H1 (cell line): ENCODE data around the gene PIAS3. TPM values are rescaled to one million over a fixed set of nuclear protein-coding genes. Genes with fewer than 3 reads are reported as not detected.

Source experiments
- CTCF ChIA-PET: fragments of 300-600 bp; sonication (Branson Sonifier 250); formaldehyde crosslinking; loops from one replicate; lab custom pipeline; 2021; ENCODE audit not compliant: partially characterized antibody; lab: Charles Lee
- POLR2A ChIA-PET: fragments of 300-600 bp; sonication (Branson Sonifier 250); formaldehyde crosslinking; loops from one replicate; lab custom pipeline; 2021; ENCODE audit warnings: inconsistent platforms; ENCODE audit not compliant: partially characterized antibody; lab: Charles Lee
- DNase-seq, 2 experiments: peaks; one replicate each; pipeline versions ENCODE4 v3.0.0 to v3.0.0-alpha.2; 2010 to 2022; ENCODE audit warnings: low spot score in 2 of 2, low read depth in 1 of 2, mixed read lengths in 1 of 2
- FAIRE-seq: peaks from 2 replicates; lab custom pipeline; 2011; peaks lifted over from hg19 to GRCh38; lab: Jason Lieb, UNC
- H2AFZ ChIP-seq: 2 replicates; pipeline ENCODE4 v1.8.1; 2012; ENCODE audit warnings: low read length, inconsistent platforms
- H2AK5ac ChIP-seq: 2 replicates; pipeline ENCODE4 v1.6.1; 2013; ENCODE audit warnings: low read depth, low read length
- H2BK120ac ChIP-seq: replicated peaks from 2 replicates; pipeline ENCODE3; 2013; ENCODE audit warnings: low read depth, low read length, inconsistent platforms
- H2BK12ac ChIP-seq: 2 replicates; pipeline ENCODE4 v1.6.1; 2013; ENCODE audit warnings: low read depth, low read length
- H2BK15ac ChIP-seq: 2 replicates; pipeline ENCODE4 v1.6.1; 2013; ENCODE audit warnings: low read length
- H2BK20ac ChIP-seq: 2 replicates; pipeline ENCODE4 v1.6.1; 2013; ENCODE audit warnings: low read length
- H2BK5ac ChIP-seq: 2 replicates; pipeline ENCODE4 v1.6.1; 2013; ENCODE audit warnings: low read depth, low read length
- H3K14ac ChIP-seq: 2 replicates; pipeline ENCODE4 v1.6.1; 2013; ENCODE audit warnings: inconsistent platforms; ENCODE audit not compliant: insufficient read length
- H3K18ac ChIP-seq: 2 replicates; pipeline ENCODE4 v1.6.1; 2013; ENCODE audit warnings: low read length; ENCODE audit errors: extremely low read depth
- H3K23ac ChIP-seq: 2 replicates; pipeline ENCODE4 v1.6.1; 2013; ENCODE audit warnings: inconsistent platforms; ENCODE audit not compliant: insufficient read length
- H3K23me2 ChIP-seq: 2 replicates; pipeline ENCODE4 v1.6.1; 2013; ENCODE audit warnings: low read depth, low read length
- H3K27ac ChIP-seq: 2 replicates; pipeline ENCODE4 v1.6.1; 2011; ENCODE audit warnings: low read depth, low read length, inconsistent platforms
- H3K27me3 ChIP-seq, 4 experiments: replicated peaks in 1 of 4; 1 replicate in 1 of 4; 2 replicates in 3 of 4; pipeline versions ENCODE4 v1.6.1 to v1.8.1; 2011 to 2013; ENCODE audit warnings: low read length in 3 of 4, mild to moderate bottlenecking in 3 of 4, inconsistent platforms in 2 of 4, mixed read lengths in 2 of 4, moderate library complexity in 1 of 4; ENCODE audit not compliant: control insufficient read depth in 3 of 4, insufficient read depth in 3 of 4; ENCODE audit errors: extremely low read depth in 1 of 4
- H3K36me3 ChIP-seq, 4 experiments: 2 replicates each; pipeline versions ENCODE4 v1.6.1 to v1.8.1; 2011 to 2013; ENCODE audit warnings: mild to moderate bottlenecking in 4 of 4, low read length in 3 of 4, moderate library complexity in 2 of 4, control low read depth in 1 of 4, inconsistent platforms in 1 of 4; ENCODE audit not compliant: insufficient read depth in 4 of 4, control insufficient read depth in 2 of 4
- H3K4ac ChIP-seq: replicated peaks from 2 replicates; pipeline ENCODE3; 2013; ENCODE audit warnings: low read length, low read depth, mixed read lengths, inconsistent platforms; ENCODE audit not compliant: insufficient read length
- H3K4me1 ChIP-seq, 4 experiments: replicated peaks in 1 of 4; 1 replicate in 1 of 4; 2 replicates in 3 of 4; pipeline versions ENCODE4 v1.6.1 to v1.8.1; 2011 to 2013; ENCODE audit warnings: low read length in 3 of 4, inconsistent platforms in 2 of 4, mixed read lengths in 1 of 4; ENCODE audit not compliant: insufficient read depth in 4 of 4, control insufficient read depth in 3 of 4
- H3K4me2 ChIP-seq, 2 experiments: 2 replicates each; pipeline versions ENCODE4 v1.6.1 to v1.8.1; 2011 to 2013; ENCODE audit warnings: low read depth in 2 of 2, low read length in 2 of 2, control low read depth in 1 of 2, inconsistent platforms in 1 of 2, mild to moderate bottlenecking in 1 of 2; ENCODE audit not compliant: insufficient read depth in 1 of 2
- H3K4me3 ChIP-seq, 4 experiments: fragments of 200-600, 300-600 bp in 1 of 4; sonication (generic), shearing (Covaris generic), sonication (Bioruptor Twin) in 1 of 4; 2 replicates each; pipeline versions ENCODE4 v1.5.1 to v1.8.1; 2011 to 2016; ENCODE audit warnings: low read length in 4 of 4, low read depth in 3 of 4, control low read depth in 2 of 4, inconsistent platforms in 2 of 4, mild to moderate bottlenecking in 2 of 4, mixed read lengths in 1 of 4, moderate library complexity in 1 of 4; ENCODE audit not compliant: insufficient read depth in 2 of 4; ENCODE audit errors: extremely low read depth in 1 of 4
- H3K56ac ChIP-seq: replicated peaks from 2 replicates; pipeline ENCODE3; 2013; ENCODE audit warnings: low read depth, mild to moderate bottlenecking, mixed read lengths, low read length, inconsistent platforms; ENCODE audit not compliant: insufficient read length
- H3K79me1 ChIP-seq: 2 replicates; pipeline ENCODE4 v1.6.1; 2013; ENCODE audit warnings: low read depth, low read length, control low read depth
- H3K79me2 ChIP-seq, 2 experiments: 2 replicates each; pipeline versions ENCODE4 v1.6.1 to v1.8.1; 2012 to 2013; ENCODE audit warnings: low read length in 2 of 2, mild to moderate bottlenecking in 2 of 2, inconsistent platforms in 1 of 2; ENCODE audit not compliant: insufficient read depth in 2 of 2, control insufficient read depth in 1 of 2
- H3K9ac ChIP-seq, 4 experiments: replicated peaks in 1 of 4; 1 replicate in 1 of 4; 2 replicates in 3 of 4; pipeline versions ENCODE4 v1.6.1 to v1.8.1; 2011 to 2013; ENCODE audit warnings: low read depth in 3 of 4, low read length in 3 of 4, control low read depth in 2 of 4, mild to moderate bottlenecking in 2 of 4, moderate library complexity in 2 of 4, inconsistent platforms in 1 of 4; ENCODE audit errors: extremely low read depth in 1 of 4
- H3K9me3 ChIP-seq, 2 experiments: 2 replicates each; pipeline versions ENCODE4 v1.6.1 to v1.8.1; 2012 to 2013; ENCODE audit warnings: mild to moderate bottlenecking in 2 of 2, moderate library complexity in 2 of 2, control low read depth in 1 of 2, inconsistent platforms in 1 of 2, low read depth in 1 of 2, low read length in 1 of 2, mixed read lengths in 1 of 2; ENCODE audit not compliant: insufficient read depth in 2 of 2
- H4K20me1 ChIP-seq, 2 experiments: replicated peaks in 1 of 2; 2 replicates each; pipeline versions ENCODE3 to v1.8.1; 2011 to 2013; ENCODE audit warnings: inconsistent platforms in 2 of 2, low read length in 2 of 2, mild to moderate bottlenecking in 1 of 2; ENCODE audit not compliant: insufficient read depth in 2 of 2, control insufficient read depth in 1 of 2
- H4K5ac ChIP-seq: 2 replicates; pipeline ENCODE4 v1.6.1; 2013; ENCODE audit warnings: low read length, low read depth, mixed read lengths, inconsistent platforms; ENCODE audit not compliant: insufficient read length
- H4K8ac ChIP-seq: 2 replicates; pipeline ENCODE4 v1.8.0; 2013; ENCODE audit warnings: mild to moderate bottlenecking, moderate library complexity, low read length, inconsistent platforms; ENCODE audit not compliant: insufficient read depth; ENCODE audit errors: extremely low read depth
- H4K91ac ChIP-seq: replicated peaks from 2 replicates; pipeline ENCODE3; 2013; ENCODE audit warnings: low read length, mixed read lengths, inconsistent platforms; ENCODE audit not compliant: insufficient read length
- MAFK ChIP-seq: IDR thresholded peaks from 2 replicates; pipeline ENCODE4 v1.6.1; 2012; ENCODE audit warnings: low read depth, mild to moderate bottlenecking, improper control_type of control experiment, low read length
- SP2 ChIP-seq: IDR thresholded peaks from 2 replicates; pipeline ENCODE4 v1.6.1; 2012; ENCODE audit warnings: mild to moderate bottlenecking, low read length, inconsistent platforms
- WGBS, 2 experiments: shearing (Covaris generic) in 1 of 2; methylation state at CpG; one replicate each; pipeline versions ENCODE4 v1.1.6 to v1.1.7; 2013 to 2015; ENCODE audit warnings: low lambda C conversion rate in 2 of 2, mixed read lengths in 2 of 2, inconsistent platforms in 1 of 2, low coverage in 1 of 2, missing lambda C conversion rate in 1 of 2; ENCODE audit not compliant: insufficient replicate concordance in 2 of 2, insufficient coverage in 1 of 2, insufficient read length in 1 of 2; ENCODE audit errors: extremely low coverage in 1 of 2, missing lambda C conversion rate in 1 of 2; 5-methylcytosine and 5-hydroxymethylcytosine counted together
- polyA plus RNA-seq, 7 experiments: library from polyadenylated mRNA; depleted of rRNA in 3 of 7; stranded (reverse) in 5 of 7; unstranded in 2 of 7; fragments of >200 nt in 5 of 7; fragments of 200-250 nt in 2 of 7; gene quantifications; 1 replicate in 5 of 7; 2 replicates in 1 of 7; 4 replicates in 1 of 7; pipeline versions ENCODE4 v1.2.1 to v1.2.3, GENCODE V29; 2011 to 2013; ENCODE audit warnings: missing spikeins in 2 of 7, mixed read lengths in 2 of 7
- total RNA-seq: library from RNA; stranded (reverse); fragmentation: NEBNext Ultra II Directional; extraction: Animal tissue kit (Norgen Biotek cat#: 25700); gene quantifications from 2 replicates; pipeline ENCODE4 v1.2.1, GENCODE V29; 2021

The PIAS3 gene
- total and polyA plus RNA-seq, 2 of the 8 experiments (the other 6 are each of a cell fraction or from before 2014, with no cell fraction given): 36.7 to 49.9 TPM

GRCh38 chr1:145898756-145899155 lies 39.9 kb upstream of the PIAS3 start:
- POLR2A ChIA-PET: interaction anchor here (1.3 kb wide), 1 partner anchor 29 kb away, joined by 4 read pairs; the partner anchor contains the start of gene RBM8A
- Histone ChIP-seq H3K36me3 (no peaks in the 10 kb centered on the region), H3K23me2 (no peaks in the 10 kb centered on the region; the same call in 1 of the 2 replicates), H3K9ac (no peak overlapping the region), H3K23ac (no peak overlapping the region), H2BK15ac (no peak overlapping the region), H3K18ac (no peak overlapping the region), H3K79me2 (no peaks in the 10 kb centered on the region), H3K4me3 (no peak overlapping the region), H4K91ac (no peak overlapping the region), H3K4me2 (no peak overlapping the region), H4K8ac (no peak overlapping the region), H3K79me1 (no peaks in the 10 kb centered on the region), H4K20me1 (no peaks in the 10 kb centered on the region), H3K27ac (no peak overlapping the region), H3K4me1 (no peaks in the 10 kb centered on the region), H3K14ac (no peak overlapping the region), H2AFZ (no peak overlapping the region), H2BK12ac (peak overlapping the region; percentile 71; the same call in 1 of the 2 replicates), H4K5ac (no peak overlapping the region), H3K56ac (no peak overlapping the region), H3K9me3 (no peaks in the 10 kb centered on the region), H3K4ac (no peak overlapping the region), H2AK5ac (no peak overlapping the region), H2BK20ac (no peak overlapping the region), H2BK5ac (no peak overlapping the region), H2BK120ac (no peak overlapping the region), H3K27me3 (no peaks in the 10 kb centered on the region; a peak in 1 of 7 replicates)
- DNase-seq (no peak), FAIRE-seq (no peak)
- TF ChIP-seq SP2 (no peak), MAFK (peak; percentile 95)
- CTCF ChIA-PET: interaction anchor here (0.7 to 9.5 kb wide), 6 partner anchors 7 to 75 kb away, joined by 3 to 74 read pairs (median 3); partner anchors contain the start of genes ITGA10 and NUDT17
- 92% methylated on average over 5 of the region's 5 CpGs; no CpG with 5 or more reads in 1 of the 2 experiments for WGBS, 2 experiments
